Fibroblast of villous mesenchyme (primary cell): Measurements from ENCODE around the gene DCUN1D2. TPM values are rescaled to one million over a fixed set of nuclear protein-coding genes. Genes with fewer than 3 reads are reported as not detected.

ENCODE experiments used
- DNase-seq: peaks from one replicate; pipeline ENCODE4 v3.0.0-alpha.2; 2010; ENCODE audit warnings: low read depth
- H3K4me3 ChIP-seq: 2 replicates; pipeline ENCODE4 v1.5.1; 2011; ENCODE audit warnings: low read depth, mild to moderate bottlenecking, low read length
- CTCF ChIP-seq: IDR thresholded peaks from 2 replicates; pipeline ENCODE4 v1.5.1; 2012; ENCODE audit warnings: low read depth, mild to moderate bottlenecking, low read length; ENCODE audit not compliant: insufficient read depth
- total RNA-seq: library from RNA; depleted of rRNA; stranded (reverse); fragments of >200 nt; gene quantifications from 2 replicates; pipeline ENCODE4 v1.2.3, GENCODE V29; 2012

DCUN1D2 gene
- total RNA-seq, 1 donor, result 13.4 TPM

GRCh38 chr13:113458253-113459065 is 32.1 kb downstream of the DCUN1D2 start:
- TF ChIP-seq CTCF, result peak; percentile 60
- DNase-seq, result peak; percentile 8

GRCh38 chr13:113457510-113457909 is 33.0 kb downstream of the DCUN1D2 start:
- H3K4me3 ChIP-seq, result no peak overlapping the region
- peak; percentile 24 for TF ChIP-seq CTCF
- DNase-seq, result no peak

More at GRCh38 chr13:113458253-113459065, 32.1 kb downstream of the DCUN1D2 start:
- H3K4me3 ChIP-seq, result no peak overlapping the region

DNA sequence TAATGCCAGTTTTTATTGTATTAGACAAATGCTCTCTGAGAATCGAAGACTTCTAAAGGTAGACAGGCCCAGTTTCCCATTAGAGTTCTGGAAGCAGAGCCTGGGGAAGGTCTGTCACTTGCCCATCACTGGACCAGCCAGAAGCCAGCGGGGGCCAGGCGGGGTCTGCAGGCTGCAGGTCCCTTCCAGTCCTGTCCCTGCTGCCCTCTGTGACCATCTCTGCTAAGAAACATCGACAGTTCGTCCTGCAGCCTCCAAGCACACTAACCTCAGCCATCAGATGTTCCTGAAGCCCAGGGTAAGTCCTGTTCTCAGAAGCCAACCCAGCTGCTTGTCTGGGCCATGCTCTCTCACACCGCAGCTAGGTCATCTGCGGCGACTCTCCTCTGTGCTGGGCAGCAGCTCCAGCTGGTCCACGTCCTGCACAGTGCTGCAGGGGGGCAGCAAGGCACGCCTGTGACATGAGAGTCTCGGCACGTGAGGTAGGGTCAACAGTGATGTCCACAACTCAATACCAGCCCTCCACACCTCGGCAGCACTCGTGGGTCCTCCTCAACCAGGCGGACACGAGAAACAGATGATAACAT is 34.3 kb downstream of the DCUN1D2 start:
- no peak for DNase-seq
- TF ChIP-seq CTCF, result no peak
- H3K4me3 ChIP-seq, result no peak overlapping the region

DNA sequence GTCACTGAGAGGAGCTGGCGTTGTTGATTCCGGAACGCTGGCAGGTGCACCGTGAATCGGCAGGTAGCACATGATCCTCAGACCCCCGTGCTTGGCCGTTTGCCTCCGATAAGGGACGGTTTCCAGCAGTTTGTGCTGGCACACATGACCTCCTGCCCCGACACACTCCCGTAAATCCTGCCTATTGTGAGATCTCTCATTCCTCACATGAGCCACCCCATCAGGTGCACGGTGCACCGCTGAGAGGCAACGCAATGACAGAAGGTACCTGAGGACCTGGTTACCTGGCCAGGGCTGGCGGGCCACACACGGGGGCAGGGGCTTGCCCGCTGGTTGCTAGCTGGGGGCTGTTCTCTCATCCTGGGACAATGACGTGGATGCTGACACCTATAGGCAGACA is 35.1 kb downstream of the DCUN1D2 start:
- DNase-seq, result no peak
- TF ChIP-seq CTCF, result no peak
- no peak overlapping the region for H3K4me3 ChIP-seq

DNA sequence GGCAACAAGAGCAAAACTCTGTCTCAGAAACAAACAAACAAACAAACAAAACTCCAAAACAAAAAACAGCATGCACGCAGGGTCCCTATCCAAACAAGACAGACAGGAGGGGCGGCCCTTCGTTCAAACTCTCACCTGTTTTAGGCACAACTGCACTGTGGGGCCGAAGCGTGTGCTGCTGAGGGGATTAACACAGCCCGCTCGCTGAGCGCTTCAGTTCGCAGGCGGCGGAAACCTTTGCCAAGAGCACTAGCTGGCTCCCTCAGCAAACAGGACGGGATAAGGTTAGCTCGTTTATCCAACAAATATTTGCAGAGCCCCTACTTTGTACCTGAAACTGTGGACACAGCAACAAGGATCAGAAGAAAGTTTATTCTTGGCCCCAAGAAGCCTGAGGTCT is 35.6 kb downstream of the DCUN1D2 start:
- no peak overlapping the region for H3K4me3 ChIP-seq
- no peak for TF ChIP-seq CTCF
- DNase-seq, result no peak

DNA sequence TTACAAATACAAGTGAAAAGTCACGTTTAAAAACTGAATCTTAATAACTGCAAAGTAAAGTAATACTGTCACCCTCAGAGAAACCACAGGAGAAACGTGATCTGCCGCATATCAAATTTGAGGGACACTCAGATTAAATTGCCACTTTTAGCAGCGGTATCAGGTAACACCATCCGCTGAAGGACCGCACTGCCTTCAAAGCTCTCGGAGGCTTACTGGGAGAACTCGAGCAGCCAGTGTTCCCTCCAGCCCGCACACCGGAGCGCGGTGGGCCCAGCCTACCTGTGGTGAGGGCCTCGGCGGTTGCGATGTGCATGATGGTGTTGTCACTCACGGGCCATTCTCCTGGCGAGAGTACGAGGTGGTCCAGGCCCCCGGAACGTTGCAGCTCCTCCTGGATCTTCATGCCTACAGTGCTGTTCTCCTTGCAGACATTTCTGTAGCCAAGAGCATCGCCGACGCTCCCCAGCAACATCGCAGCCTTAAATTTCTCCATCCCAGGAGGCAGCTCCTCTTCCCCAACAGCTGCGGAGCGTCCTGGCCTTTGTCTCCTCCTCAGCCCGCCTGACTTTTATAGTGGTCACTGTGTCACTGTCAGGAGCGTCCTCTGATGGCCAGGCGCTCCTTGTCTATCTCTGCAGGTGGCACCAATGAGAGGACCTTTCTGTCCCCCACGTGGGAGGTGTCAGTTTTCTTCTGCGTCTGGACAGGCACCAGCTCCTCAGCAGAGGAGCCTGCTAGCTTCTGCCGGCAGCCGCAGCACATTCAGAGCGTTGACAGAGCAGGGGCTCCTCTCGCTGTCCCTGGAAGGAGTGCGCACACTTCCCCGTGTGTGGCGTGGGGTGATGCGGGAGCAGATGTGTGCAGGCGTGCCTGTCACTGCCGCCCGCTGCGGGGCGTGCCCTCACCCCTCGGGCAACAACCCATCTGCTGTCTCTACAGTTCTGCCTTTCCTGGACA is 37.3 kb downstream of the DCUN1D2 start, which contains the start of gene ADPRHL1:
Gene ADPRHL1, minus strand, starts transcription at position 547 of the 960 bp plus-strand sequence. Its CDS starts 51 bp downstream, at position 496.
- no peak for DNase-seq
- no peak within 1 kb of the TSS for H3K4me3 ChIP-seq
- no peak for TF ChIP-seq CTCF
